NCI-H2196 (cell line): ENCODE data around the gene CHAC2.
"Not testable (repeated sequence)": the region's sequence is repeated elsewhere in the genome, so short reads cannot be mapped to it uniquely, and the experiment has no call there.

Experiments
- DNase-seq: peaks from one replicate; lab custom pipeline; 2025; ENCODE audit not compliant: unreplicated experiment; lab: John Stamatoyannopoulos, UW

CHAC2 gene

DNA sequence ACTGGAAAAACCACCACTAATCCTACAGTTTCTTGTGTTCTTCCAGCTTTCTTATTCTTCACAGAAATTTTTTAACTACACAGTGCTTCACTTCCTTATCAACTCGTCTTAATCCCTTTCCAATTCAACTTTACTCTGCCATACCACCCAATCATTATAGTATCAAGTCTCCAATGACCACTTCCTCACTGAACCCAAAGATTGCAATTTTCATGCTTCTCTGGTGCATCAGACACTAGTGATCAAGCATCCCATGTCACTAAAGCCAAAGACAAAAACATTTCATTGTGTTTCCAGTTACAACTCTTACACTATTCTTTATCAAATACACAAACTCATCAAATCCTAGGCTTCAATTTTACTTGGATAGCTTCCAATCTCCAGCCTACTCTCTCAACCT lies 9.5 kb downstream of the CHAC2 start:
- no peak for DNase-seq

GRCh38 chr2:53778536-53779162 lies 11.0 kb downstream of the CHAC2 start:
- no peak for DNase-seq

DNA sequence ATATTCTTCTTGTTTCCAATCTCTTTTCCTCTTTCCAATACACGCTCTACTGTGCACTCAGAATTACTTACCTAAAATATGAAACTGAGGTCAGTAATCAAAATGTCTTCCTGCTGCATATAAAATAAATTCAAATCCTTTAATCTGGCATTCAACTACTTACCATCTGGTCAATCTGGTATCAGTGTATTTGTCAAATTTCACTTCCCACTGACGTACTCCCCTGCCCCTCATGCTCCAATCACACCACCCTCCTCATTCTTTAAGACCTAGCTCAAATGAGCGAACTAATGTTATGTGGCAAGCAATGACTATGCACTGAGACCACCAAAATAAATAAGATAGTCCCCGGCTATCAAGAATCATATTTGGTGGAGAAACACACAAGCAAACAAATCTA lies 12.5 kb downstream of the CHAC2 start:
- DNase-seq = no peak

DNA sequence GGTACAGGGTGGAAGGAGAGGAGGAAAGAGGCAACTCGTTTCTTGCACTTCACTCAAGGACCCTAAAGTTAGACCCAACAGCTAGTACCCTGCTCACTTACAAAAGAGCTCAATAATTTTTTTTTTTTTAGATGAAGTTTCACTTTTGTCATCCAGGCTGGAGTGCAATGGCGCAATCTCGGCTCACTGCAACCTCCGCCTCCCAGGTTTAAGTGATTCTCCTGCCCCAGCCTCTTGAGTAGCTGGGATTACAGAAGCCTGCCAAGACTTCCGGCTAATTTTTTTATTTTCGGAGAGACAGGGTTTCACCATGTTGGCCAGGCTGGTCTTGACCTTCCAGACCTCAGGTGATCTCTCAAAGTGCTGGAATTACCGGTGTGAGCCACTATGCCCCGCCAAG lies 15.1 kb downstream of the CHAC2 start:
- no peak for DNase-seq

DNA sequence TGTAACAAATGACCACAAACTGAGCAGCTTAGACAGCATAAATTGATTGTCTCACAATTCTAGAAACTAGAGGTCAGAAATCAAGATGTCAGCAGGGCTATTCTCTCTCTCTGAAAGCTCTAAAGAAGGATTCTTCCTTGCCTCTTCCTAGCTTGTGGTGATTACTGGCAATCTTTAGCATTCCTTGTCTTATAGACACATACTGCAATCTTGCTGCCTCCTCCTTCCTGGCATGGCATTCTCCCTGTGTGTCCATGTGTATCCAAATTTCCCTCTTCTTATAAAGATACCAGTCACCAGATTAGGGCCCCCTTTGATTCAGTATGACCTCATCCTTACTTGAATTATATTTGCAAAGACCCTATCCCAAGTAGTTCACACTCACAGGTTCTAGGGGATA lies 16.8 kb downstream of the CHAC2 start:
- DNase-seq = no peak

DNA sequence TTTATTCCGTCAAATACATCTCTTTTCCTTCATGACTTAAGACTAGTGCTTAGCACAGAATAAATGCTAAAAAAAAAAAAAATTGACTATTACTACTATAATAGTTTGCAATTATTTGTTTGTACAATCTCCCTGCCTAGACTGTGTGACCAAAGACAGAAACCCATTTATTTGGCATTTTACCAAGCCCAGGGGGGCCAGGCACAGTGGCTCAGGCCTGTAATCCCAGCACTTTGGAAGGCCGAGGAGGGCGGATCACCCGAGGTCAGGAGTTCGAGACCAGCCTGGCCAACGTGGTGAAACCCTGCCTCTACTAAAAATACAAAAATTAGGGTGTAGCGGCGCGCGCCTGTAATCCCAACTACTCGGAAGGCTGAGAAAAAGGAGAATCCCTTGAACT lies 17.8 kb downstream of the CHAC2 start:
- DNase-seq = no peak

- DNase-seq = no peak
These were observed 18.7 kb downstream of the CHAC2 start for GRCh38 chr2:53786352-53786704.

- DNase-seq = peak; percentile 63
These were observed 19.4 kb downstream of the CHAC2 start, which contains the start of the genes ASB3 and ERLEC1 for GRCh38 chr2:53786705-53787613. TSS of gene ASB3 (minus strand) at chr2:53786953. CDS start at chr2:53765572, 21,381 bp downstream. TSS of gene ERLEC1 (plus strand) at chr2:53787044. CDS start at chr2:53787211, 167 bp downstream.

- DNase-seq = no peak
These were observed 20.1 kb downstream of the CHAC2 start for GRCh38 chr2:53787614-53788289.

- no peak for DNase-seq
These were observed 25.7 kb downstream of the CHAC2 start for GRCh38 chr2:53793261-53793660.

- no peak for DNase-seq
These were observed 26.2 kb downstream of the CHAC2 start for GRCh38 chr2:53793821-53794220.

- no peak for DNase-seq
These were observed 33.9 kb downstream of the CHAC2 start for GRCh38 chr2:53801547-53801946.

DNA sequence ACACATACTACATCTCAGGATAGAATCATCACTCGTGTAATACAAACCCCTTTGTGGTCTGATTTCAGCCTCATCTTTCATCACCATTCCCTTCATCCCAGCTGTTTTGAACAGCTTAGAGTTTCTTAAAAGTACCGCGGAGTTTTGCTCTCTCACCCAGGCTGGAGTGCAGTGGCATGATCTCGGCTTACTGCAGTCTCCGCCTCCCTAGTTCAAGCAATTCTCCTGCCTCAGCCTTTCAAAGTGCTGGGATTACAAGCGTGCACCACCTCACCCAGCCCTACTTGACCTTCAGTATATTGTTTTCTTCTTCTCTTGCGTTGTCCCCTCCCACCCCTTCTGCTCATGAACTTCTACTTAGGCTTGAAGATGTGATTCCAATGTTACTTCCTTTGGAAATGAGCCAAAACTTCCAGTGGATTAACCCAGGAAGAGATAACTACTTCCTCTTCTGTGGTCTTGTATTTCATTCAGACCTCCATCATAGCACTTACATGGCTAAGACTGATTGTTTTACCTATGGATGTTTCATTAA lies 35.1 kb downstream of the CHAC2 start:
- DNase-seq = no peak

DNA sequence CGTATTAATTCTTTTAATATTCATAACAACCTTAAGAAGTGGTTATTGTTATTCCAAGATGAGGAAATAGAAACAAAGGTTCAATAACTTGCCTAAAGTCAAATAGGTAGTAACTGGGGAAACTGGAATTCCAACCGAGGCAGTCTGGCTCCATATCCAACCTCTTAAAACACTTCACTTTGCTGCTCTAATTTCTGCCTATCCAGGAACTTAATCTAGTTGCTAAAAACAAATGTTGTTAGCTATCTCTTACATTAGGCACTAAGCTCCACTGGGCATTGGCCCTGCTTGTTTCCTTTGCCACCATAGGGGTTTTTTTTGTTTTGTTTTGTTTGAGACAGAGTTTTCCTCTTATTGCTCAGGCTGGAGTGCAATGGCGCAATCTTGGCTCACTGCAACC lies 44.0 kb downstream of the CHAC2 start:
- no peak for DNase-seq

GRCh38 chr2:53813151-53813550 lies 45.5 kb downstream of the CHAC2 start:
- no peak for DNase-seq

- no peak for DNase-seq
These were observed 51.3 kb downstream of the CHAC2 start for GRCh38 chr2:53818854-53819435.

GRCh38 chr2:53819634-53820033 lies 52.0 kb downstream of the CHAC2 start:
- DNase-seq = no peak

DNA sequence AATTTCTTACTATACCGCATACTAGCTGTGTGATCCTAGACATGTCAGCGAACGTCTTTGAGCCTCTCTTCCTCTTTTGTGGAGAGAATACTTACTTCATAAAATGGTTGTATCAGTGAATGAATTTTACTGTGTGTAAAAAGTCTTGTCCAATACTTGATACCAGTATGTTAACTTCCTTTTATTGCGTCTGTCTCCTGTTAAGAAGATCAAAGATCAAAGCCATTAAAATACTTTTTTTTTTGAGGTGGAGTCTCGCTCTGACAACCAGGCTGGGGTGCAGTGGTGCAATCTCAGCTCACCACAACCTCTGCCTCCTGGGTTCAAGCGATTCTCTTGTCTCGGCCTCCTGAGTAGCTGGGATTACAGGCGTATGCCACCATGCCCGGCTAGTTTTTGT lies 52.4 kb downstream of the CHAC2 start:
- no peak for DNase-seq

GRCh38 chr2:53820711-53821110 lies 53.1 kb downstream of the CHAC2 start:
- no peak for DNase-seq

GRCh38 chr2:53821810-53822209 lies 54.2 kb downstream of the CHAC2 start:
- no peak for DNase-seq

GRCh38 chr2:53823639-53824038 lies 56.0 kb downstream of the CHAC2 start:
- DNase-seq = not testable (repeated sequence)
